Measurements from ENCODE around the gene PROM2.
"Not testable (repeated sequence)": the region's sequence is repeated elsewhere in the genome, so short reads cannot be mapped to it uniquely, and the experiment has no call there.

PROM2 gene

GRCh38 chr2:95274291-95275150 is at the start of gene PROM2:
TSS of gene PROM2 (plus strand) at chr2:95274449. CDS start at chr2:95274586, 137 bp downstream.
- DNase-seq (ENCODE audit: low read depth), result no peak

- no peak for DNase-seq (ENCODE audit: low read depth)
Measured at GRCh38 chr2:95225658-95226057, 48.6 kb upstream of the PROM2 start.

GRCh38 chr2:95231723-95232122 is 42.5 kb upstream of the PROM2 start:
- DNase-seq (ENCODE audit: low read depth), result peak; percentile 25

- no peak for DNase-seq (ENCODE audit: low read depth)
Measured at GRCh38 chr2:95232232-95232631, 42.0 kb upstream of the PROM2 start.

- DNase-seq (ENCODE audit: low read depth), result no peak
Measured at GRCh38 chr2:95234286-95234785, 39.9 kb upstream of the PROM2 start.

GRCh38 chr2:95234816-95235215 is 39.4 kb upstream of the PROM2 start:
- DNase-seq (ENCODE audit: low read depth), result no peak

- no peak for DNase-seq (ENCODE audit: low read depth)
Measured at GRCh38 chr2:95238131-95238530, 36.1 kb upstream of the PROM2 start.

GRCh38 chr2:95240091-95240490 is 34.2 kb upstream of the PROM2 start:
- no peak for DNase-seq (ENCODE audit: low read depth)

GRCh38 chr2:95240556-95240955 is 33.7 kb upstream of the PROM2 start:
- DNase-seq (ENCODE audit: low read depth), result no peak

GRCh38 chr2:95242084-95242483 is 32.2 kb upstream of the PROM2 start:
- DNase-seq (ENCODE audit: low read depth), result not testable (repeated sequence)

- DNase-seq (ENCODE audit: low read depth), result no peak
Measured at GRCh38 chr2:95258271-95258670, 16.0 kb upstream of the PROM2 start.

GRCh38 chr2:95260028-95261023 is 13.9 kb upstream of the PROM2 start:
- DNase-seq (ENCODE audit: low read depth), result no peak

GRCh38 chr2:95261602-95262001 is 12.6 kb upstream of the PROM2 start:
- no peak for DNase-seq (ENCODE audit: low read depth)

GRCh38 chr2:95262896-95263542 is 11.2 kb upstream of the PROM2 start:
- DNase-seq (ENCODE audit: low read depth), result no peak

- no peak for DNase-seq (ENCODE audit: low read depth)
Measured at GRCh38 chr2:95264624-95265023, 9.6 kb upstream of the PROM2 start.

GRCh38 chr2:95265182-95265581 is 9.1 kb upstream of the PROM2 start:
- no peak for DNase-seq (ENCODE audit: low read depth)

GRCh38 chr2:95266781-95267430 is 7.3 kb upstream of the PROM2 start:
- DNase-seq (ENCODE audit: low read depth), result no peak

- no peak for DNase-seq (ENCODE audit: low read depth)
Measured at GRCh38 chr2:95267458-95268210, 6.6 kb upstream of the PROM2 start.

- no peak for DNase-seq (ENCODE audit: low read depth)
Measured at GRCh38 chr2:95268211-95269035, 5.8 kb upstream of the PROM2 start.

All from activated T-cell treated with anti-CD3 and anti-CD28 coated beads for 48 hours (primary cell).